OCI-LY1 (cell line): ENCODE measurements around the gene NUP88.

Experiments
- H2AFZ ChIP-seq: fragments of 200-600 bp; sonication (generic), shearing (Covaris generic); 2 replicates; pipeline ENCODE4 v1.6.0; 2014; ENCODE audit warnings: antibody characterized with exemption, mild to moderate bottlenecking, low read length
- H3F3A ChIP-seq: fragments of 200-600 bp; sonication (generic), shearing (Covaris generic); 2 replicates; pipeline ENCODE4 v1.6.0; 2014; ENCODE audit warnings: mild to moderate bottlenecking, antibody characterized with exemption, low read length, moderate library complexity; ENCODE audit not compliant: insufficient read depth
- H3K27ac ChIP-seq: fragments of 200-600 bp; sonication (generic); 2 replicates; pipeline ENCODE4 v1.5.1; 2014; ENCODE audit warnings: low read length, mixed run types, mild to moderate bottlenecking, low read depth; ENCODE audit not compliant: poor library complexity, severe bottlenecking
- H3K27me3 ChIP-seq: fragments of 200-600 bp; sonication (generic); 2 replicates; pipeline ENCODE4 v1.6.0; 2014; ENCODE audit warnings: antibody characterized with exemption, mild to moderate bottlenecking, low read length, moderate library complexity; ENCODE audit not compliant: insufficient read depth
- H3K36me3 ChIP-seq: fragments of 200-600 bp; sonication (generic); 2 replicates; pipeline ENCODE4 v1.6.1; 2014; ENCODE audit warnings: mild to moderate bottlenecking, antibody characterized with exemption, low read length, moderate library complexity, mixed read lengths; ENCODE audit not compliant: insufficient read depth
- H3K4me1 ChIP-seq: fragments of 200-600 bp; sonication (generic); 2 replicates; pipeline ENCODE4 v1.5.1; 2014; ENCODE audit warnings: mild to moderate bottlenecking, low read length, moderate library complexity; ENCODE audit not compliant: insufficient read depth, severe bottlenecking
- H3K4me2 ChIP-seq: fragments of 200-600 bp; sonication (generic), shearing (Covaris generic); 2 replicates; pipeline ENCODE4 v1.6.1; 2014; ENCODE audit warnings: low read length
- H3K4me3 ChIP-seq: fragments of 200-600 bp; sonication (generic); 2 replicates; pipeline ENCODE4 v1.5.1; 2014; ENCODE audit warnings: low read length, low read depth, mild to moderate bottlenecking, mixed read lengths; ENCODE audit not compliant: poor library complexity, severe bottlenecking
- H3K79me2 ChIP-seq: fragments of 200-600 bp; shearing (Covaris generic); 2 replicates; pipeline ENCODE4 v1.6.1; 2016; ENCODE audit warnings: mixed run types, low read length, mixed read lengths; ENCODE audit not compliant: insufficient read depth
- H3K9ac ChIP-seq: fragments of 200-600 bp; sonication (generic), shearing (Covaris generic); 2 replicates; pipeline ENCODE4 v1.6.1; 2014; ENCODE audit warnings: mild to moderate bottlenecking, low read length, mixed read lengths
- H3K9me2 ChIP-seq: fragments of 200-600 bp; sonication (generic), shearing (Covaris generic); 2 replicates; pipeline ENCODE4 v1.6.1; 2014; ENCODE audit warnings: low read depth, mild to moderate bottlenecking, low read length, mixed read lengths
- H3K9me3 ChIP-seq: fragments of 200-600 bp; shearing (Covaris generic); 2 replicates; pipeline ENCODE4 v1.6.1; 2014; ENCODE audit warnings: low read length, mixed read lengths
- H4K20me1 ChIP-seq: fragments of 200-600 bp; sonication (generic), shearing (Covaris generic); 2 replicates; pipeline ENCODE4 v1.6.0; 2016; ENCODE audit warnings: mild to moderate bottlenecking, low read length; ENCODE audit not compliant: insufficient read depth
- CTCF ChIP-seq: fragments of 200-600 bp; sonication (generic), shearing (Covaris generic); IDR thresholded peaks from 2 replicates; pipeline ENCODE4 v1.5.1; 2017; ENCODE audit warnings: mild to moderate bottlenecking, antibody characterized with exemption, low read length, moderate library complexity, mixed read lengths
- EZH2 ChIP-seq: fragments of 200-600 bp; sonication (generic), shearing (Covaris generic); IDR thresholded peaks from 2 replicates; pipeline ENCODE4 v1.8.0; 2017; ENCODE audit warnings: borderline replicate concordance, mixed run types, mild to moderate bottlenecking, antibody characterized with exemption, low read length, moderate library complexity, mixed read lengths

Gene NUP88

GRCh38 chr17:5396612-5397011 is 22.9 kb downstream of the NUP88 start:
- no peaks in the 10 kb centered on the region for H4K20me1 ChIP-seq
- no peak overlapping the region for H3K4me2 ChIP-seq
- peaks cover 96% of the 10 kb centered on the region for H3K36me3 ChIP-seq
- no peaks in the 10 kb centered on the region for H3K9me3 ChIP-seq
- TF ChIP-seq CTCF (no peak), EZH2 (no peak)
- no peaks in the 10 kb centered on the region for H3K4me1 ChIP-seq
- H3K9me2 ChIP-seq: no peaks in the 10 kb centered on the region
- no peak overlapping the region for H2AFZ ChIP-seq
- H3K27me3 ChIP-seq: no peaks in the 10 kb centered on the region
- no peak overlapping the region for H3K27ac ChIP-seq
- H3K79me2 ChIP-seq: no peaks in the 10 kb centered on the region
- no peaks in the 10 kb centered on the region for H3F3A ChIP-seq
- H3K9ac ChIP-seq: no peak overlapping the region
- H3K4me3 ChIP-seq: no peak overlapping the region

- Histone ChIP-seq H3K4me1 (no peaks in the 10 kb centered on the region), H3K9ac (no peak overlapping the region), H3K27ac (no peak overlapping the region), H3K36me3 (peaks cover 93% of the 10 kb centered on the region), H3K4me3 (no peak overlapping the region), H4K20me1 (no peaks in the 10 kb centered on the region), H3K9me3 (no peaks in the 10 kb centered on the region), H3K79me2 (no peaks in the 10 kb centered on the region), H3K4me2 (no peak overlapping the region), H2AFZ (no peak overlapping the region), H3F3A (no peaks in the 10 kb centered on the region), H3K9me2 (no peaks in the 10 kb centered on the region), H3K27me3 (no peaks in the 10 kb centered on the region)
- no peak for TF ChIP-seq CTCF
- no peak for TF ChIP-seq EZH2
These were observed 27.8 kb downstream of the NUP88 start for GRCh38 chr17:5391678-5392077.

GRCh38 chr17:5381542-5381941 is 37.9 kb downstream of the NUP88 start:
- Histone ChIP-seq H3K9me2 (no peaks in the 10 kb centered on the region), H3K27me3 (no peaks in the 10 kb centered on the region), H4K20me1 (no peaks in the 10 kb centered on the region), H3K79me2 (no peaks in the 10 kb centered on the region), H2AFZ (no peak overlapping the region), H3K4me2 (no peak overlapping the region), H3K4me3 (no peak overlapping the region), H3K27ac (no peak overlapping the region), H3K9ac (no peak overlapping the region), H3K4me1 (no peaks in the 10 kb centered on the region), H3K9me3 (no peaks in the 10 kb centered on the region), H3F3A (no peaks in the 10 kb centered on the region; the same call in 1 of the 2 replicates), H3K36me3 (peaks cover 97% of the 10 kb centered on the region)
- TF ChIP-seq CTCF: no peak
- TF ChIP-seq EZH2: no peak
